GM18870 (cell line): Measurements from ENCODE around the gene DGKH.
A peak's percentile ranks its signal among the peaks of the same experiment; 100 is the strongest.

Source experiments
- ATAC-seq: cut with Tn5 transposase; IDR thresholded peaks from one replicate; pipeline ENCODE4 v1.9.1; 2021; ENCODE audit warnings: moderate library complexity; ENCODE audit not compliant: unreplicated experiment

Gene DGKH

GRCh38 chr13:42272115-42272803 is 223.8 kb downstream of the DGKH start, which contains the start of gene AKAP11:
Gene AKAP11 (plus strand): TSS chr13:42272152. CDS start chr13:42286349, 14,197 bp downstream.
- peak; percentile 6 for ATAC-seq

- ATAC-seq: no peak
Observed at GRCh38 chr13:42272804-42273175, 224.3 kb downstream of the DGKH start.

DNA sequence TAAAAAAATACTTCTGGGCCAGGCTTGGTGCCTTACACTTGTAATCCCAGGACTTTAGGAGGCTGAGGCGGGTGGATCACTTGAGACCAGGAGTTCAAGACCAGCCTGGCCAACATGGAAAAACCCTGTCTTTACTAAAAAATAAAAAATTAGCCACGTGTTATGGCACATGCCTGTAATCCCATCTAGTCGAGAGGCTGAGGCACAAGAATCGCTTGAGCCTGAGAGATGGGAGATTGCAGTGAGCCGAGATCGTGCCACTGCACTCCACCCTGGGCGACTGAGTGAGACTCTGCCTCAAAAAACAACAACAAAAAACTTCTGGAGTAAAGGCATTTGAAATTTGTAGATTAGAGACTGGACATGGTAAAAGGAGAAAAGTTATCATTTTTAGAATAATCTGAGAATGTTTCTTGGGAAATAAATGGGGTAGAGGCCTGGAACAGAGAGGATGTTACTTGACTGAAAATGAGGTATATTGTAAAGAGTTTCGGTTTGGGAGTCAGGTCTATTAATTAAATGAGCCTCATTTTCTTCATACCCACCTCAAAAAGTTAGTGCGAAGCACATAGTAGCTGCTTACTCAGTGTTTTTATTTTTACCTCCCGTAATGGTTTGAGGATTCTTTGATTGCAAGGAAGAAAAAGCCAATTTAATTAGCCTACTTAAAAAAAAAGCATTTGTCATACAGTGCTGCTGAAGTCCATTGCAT is 226.1 kb downstream of the DGKH start:
- no peak for ATAC-seq

- ATAC-seq: peak; percentile 29
Observed at GRCh38 chr13:42275098-42275471, 226.6 kb downstream of the DGKH start.

DNA sequence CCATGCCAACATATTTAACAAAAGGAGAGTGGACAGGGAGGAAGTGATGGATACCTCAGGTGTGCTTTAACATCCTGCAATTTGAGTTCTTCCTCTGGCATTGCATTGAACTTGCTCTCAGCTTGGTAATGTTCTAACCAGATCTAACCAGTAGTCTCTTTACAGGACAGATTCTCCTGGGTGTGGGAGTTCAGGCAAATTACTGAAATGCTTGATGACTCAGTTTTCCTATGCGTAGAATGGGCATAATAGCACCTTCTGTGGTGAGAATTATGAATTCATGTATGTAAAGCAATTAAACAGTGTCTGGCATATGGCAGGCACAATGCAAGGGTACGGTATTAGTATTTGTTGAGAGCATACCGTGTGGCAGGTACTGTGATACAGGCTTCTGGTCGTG is 227.1 kb downstream of the DGKH start:
- no peak for ATAC-seq

DNA sequence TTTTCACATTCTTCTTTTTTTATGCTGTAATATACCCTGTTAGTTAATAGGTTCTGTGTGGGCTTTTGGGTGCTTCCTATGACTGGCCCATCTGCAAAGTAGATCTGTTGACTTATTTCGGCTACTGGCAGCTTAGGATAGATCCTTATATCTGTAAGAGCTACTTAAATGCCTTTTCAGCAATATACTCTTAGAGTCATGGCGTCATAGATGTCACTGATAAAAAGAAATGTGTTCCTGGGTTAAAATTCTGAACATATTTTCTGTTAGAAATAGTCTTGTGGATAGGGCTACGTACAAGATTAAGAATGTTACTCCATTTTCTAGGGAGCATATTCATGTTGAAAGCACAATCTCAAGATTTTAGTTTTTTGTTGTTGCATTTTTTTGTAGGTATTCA is 228.2 kb downstream of the DGKH start:
- no peak for ATAC-seq

- ATAC-seq: no peak
Observed at GRCh38 chr13:42277618-42278276, 229.3 kb downstream of the DGKH start.

DNA sequence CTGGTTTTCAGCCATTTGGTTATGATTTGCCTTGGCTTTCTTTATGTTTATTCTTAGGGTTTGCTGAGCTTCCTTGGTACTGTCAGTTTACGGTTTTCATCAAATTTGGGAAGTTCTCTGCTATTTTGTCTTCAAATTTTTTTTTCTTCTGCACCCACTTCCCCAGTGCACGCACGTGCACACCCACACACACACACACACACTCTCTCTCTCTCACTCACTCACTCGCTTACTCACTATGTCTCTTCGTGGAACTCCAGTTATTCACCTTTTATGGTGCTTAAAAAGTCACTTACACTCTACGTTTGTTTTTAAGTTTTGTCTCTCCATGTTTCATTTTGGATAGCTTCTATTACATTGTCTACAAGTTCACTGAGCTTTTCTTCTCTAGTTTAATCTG is 230.6 kb downstream of the DGKH start:
- ATAC-seq: no peak

GRCh38 chr13:42279986-42280385 is 231.5 kb downstream of the DGKH start:
- ATAC-seq: no peak

DNA sequence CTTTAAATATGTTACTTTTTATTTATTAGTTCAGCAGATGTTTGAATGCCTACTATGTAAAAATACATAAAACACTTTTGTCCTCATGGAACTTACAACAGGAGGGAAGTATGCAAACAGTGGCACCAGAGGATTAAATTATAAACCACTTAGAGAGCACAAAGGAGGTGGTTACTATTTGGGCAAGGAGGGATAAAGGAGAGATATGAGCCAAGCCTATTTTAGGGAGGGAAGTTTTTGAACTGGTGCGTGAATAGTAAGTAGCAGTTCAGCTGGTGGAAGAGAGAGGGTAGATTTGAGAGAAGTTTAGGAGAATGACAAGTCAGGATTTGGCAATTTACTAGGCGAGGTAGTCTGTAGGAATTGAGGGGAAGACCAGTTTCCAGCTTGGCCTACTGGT is 232.1 kb downstream of the DGKH start:
- no peak for ATAC-seq

- no peak for ATAC-seq
Observed at GRCh38 chr13:42283574-42283973, 235.1 kb downstream of the DGKH start.

DNA sequence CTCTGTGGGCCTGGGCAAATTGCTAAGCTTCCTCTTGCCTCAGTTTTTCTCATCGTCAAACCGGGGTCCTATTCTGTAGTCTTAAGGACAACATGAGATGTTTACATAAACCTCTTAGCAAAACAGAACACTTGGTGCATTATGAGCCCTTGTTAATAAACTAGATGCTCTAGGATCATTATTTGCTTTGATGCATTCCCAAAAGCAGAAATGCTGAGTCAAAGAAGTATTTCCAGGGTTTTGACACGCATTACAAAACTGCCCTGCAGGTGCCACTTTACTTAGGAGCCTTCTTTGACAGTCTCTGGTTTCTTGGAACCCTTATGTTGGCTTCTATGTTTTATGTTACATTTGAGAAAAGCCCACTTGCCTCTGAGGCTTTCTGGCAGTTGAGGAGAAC is 235.6 kb downstream of the DGKH start:
- no peak for ATAC-seq
